ENCODE results near the gene PLAC8L1.

The PLAC8L1 gene

DNA sequence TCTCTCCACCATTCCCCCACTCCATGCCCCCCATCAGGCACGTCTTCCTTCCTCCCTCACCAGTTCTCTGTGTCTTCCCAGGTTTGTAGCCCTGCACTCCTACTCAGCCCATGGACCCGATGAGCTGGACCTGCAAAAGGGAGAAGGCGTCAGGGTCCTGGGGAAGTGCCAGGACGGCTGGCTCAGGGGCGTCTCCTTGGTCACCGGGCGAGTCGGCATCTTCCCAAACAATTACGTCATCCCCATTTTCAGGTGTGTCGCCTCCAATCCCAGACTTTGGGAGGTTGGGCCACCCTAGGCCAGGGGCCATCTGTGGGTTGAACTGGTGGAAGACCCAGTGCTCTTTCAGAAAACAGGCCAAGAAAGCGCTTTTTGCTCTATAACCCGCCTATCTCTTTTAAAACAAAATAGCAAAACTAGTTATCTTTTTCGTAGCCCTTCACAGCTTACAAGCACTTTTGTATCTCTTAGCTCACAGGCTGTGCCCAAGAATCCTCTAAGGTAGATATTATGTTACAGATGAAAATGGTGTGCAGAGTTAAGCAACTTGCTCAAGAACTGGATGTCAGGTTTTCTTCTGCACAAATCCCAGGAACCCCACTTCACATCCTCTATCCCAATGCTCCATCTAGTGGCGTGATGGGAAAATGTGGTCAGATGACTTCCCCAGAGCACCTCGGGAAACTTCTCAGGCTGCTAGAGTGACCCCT is 56.2 kb downstream of the PLAC8L1 start:
- peak in 4 of 10 donors; percentile 44 to 58 (median 50) for DNase-seq
- intact Hi-C loops (cut with DNase I) = loop anchor here (2.0 to 5.0 kb wide), 2 partner anchors 367 to 1846 kb away; no protein-coding TSS in a partner anchor

DNA sequence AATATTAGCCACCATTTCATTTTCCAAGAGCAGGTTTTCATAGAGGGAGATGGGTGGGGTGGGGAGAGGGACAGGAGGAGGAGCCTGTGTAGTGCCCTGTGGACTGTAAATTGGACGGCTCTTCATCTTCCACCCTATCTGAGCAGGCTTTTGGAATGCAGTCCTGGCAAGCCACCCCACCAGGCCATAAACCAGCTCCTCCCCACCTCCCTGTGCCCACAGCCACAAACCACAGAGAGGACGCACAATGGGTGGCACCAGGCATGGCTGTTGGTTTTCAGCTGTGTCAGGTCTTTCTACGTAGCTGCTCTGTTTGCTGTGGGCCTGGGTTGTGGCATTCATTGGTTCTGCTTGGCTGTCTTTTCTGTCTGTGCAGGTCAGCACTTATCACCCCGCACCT is 58.0 kb downstream of the PLAC8L1 start:
- intact Hi-C loops (cut with DNase I) = loop anchor here (5.0 kb wide), 1 partner anchor 365 kb away; no protein-coding TSS in a partner anchor
- DNase-seq = no peak

DNA sequence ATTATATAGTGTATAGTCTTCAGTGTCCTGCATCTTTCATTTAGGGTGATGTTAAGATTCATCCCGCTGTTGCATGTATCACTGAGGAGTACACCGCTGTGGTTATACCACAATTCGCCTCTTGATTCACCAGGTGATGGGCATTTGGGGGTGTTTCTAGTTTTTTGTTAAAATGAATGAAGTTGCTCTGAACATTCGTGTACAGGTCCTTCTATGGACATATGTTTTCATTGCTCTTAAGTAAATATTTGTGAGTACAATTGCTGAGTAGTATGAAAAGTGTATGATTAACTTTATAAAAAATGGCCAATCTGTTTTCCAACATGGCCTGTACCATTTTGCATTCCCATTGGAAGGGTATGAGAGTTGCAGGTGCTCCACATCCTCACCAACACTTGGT is 61.7 kb downstream of the PLAC8L1 start:
- no peak for DNase-seq
- intact Hi-C loops (cut with DNase I) = no loop called here

DNA sequence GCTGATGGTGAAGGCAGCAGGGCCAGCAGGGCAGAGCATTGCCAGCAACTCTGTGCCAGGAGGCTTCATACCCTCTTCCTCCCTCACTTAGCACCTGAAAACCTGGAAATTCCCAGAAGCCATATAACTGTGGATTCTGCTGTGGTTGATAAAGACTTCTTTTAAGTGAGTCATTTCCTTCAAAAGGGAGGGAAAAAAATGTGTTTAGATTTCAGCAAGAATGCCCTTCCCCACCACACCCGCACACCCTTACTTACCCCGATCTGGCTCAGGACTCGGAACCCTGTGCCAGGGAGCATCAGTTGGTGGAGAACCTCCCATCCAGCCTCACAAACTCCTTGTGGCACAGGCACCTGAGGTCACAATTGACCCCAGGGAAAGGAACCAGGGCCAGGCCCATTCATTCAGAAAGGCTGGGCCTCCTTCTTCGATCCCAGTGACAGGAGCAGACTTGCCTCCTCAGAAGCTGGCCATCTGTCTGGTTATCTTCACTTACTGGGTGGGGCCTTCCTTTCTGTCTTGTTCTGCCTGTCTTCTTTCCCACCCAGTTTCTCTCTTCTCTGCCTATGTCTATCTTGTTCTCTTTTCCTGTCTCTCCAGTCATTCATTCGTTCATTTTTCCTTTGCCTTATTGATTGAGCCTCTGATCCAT is 62.6 kb downstream of the PLAC8L1 start:
- intact Hi-C loops (cut with DNase I) = no loop called here
- no peak for DNase-seq

DNA sequence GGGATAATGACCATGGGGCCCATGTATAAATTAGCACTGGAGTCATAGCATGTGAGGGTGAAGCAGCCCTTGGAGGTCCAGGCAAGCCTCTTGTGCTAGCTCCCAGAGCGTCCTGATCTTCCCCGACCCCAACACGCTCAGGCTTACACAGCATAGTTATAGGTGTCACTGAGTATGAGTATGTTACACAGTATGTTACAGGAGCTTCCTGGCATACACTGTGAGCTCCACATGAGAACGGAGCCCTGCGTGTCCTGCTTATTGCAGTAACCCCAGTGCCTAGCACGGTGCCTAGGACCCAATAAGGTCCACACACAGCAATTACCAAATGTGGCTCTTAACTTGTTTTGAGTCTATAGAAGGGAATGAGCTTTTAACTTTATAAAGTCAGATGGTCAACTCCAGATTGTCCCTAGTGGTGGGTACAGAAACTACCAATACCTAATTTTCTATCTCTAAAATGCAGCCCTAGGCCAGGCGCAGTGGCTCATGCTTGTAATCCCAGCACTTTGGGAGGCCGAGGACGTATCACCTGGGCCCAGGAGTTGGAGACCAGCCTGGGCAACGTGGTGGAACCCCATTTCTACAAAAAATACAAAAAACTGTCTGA is 64.1 kb downstream of the PLAC8L1 start:
- intact Hi-C loops (cut with DNase I) = no loop called here
- no peak for DNase-seq

DNA sequence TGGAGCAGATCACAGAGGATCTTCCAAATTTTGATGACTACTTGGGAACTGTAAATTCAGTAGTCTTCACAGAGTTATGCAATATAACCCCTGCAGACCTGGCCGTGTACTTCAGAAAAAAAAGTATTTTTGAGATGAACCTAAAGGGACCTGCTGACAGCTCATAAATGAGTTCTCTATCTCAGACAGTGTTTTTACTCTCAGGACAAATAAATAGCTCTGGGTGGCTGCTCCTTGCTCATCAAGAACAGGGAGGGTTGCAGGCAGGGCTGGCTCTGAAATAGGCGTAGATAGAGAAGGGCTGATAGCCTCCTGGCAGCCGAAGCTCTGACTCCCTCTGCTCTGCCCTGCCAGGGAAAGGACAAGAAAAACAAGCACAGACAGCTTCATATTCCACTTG is 64.8 kb downstream of the PLAC8L1 start:
- no peak for DNase-seq
- intact Hi-C loops (cut with DNase I) = no loop called here

DNA sequence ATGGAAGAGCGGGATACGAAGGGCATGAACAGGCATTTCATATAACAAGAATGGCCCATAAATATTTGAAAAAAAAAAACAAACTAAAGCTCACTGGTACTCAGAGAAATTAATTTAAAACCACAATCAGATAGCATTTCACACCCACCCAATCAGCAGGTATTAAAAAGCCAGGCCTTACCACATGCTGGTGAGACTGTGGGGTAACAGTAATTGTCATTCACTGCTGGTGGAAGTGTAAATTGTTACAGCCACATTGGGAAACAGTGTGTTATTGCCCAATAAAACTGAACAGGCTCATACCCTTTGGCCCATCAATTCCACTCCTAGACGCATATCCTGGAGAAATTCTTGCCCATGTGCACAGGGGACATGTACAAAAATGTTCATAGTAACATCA is 66.0 kb downstream of the PLAC8L1 start:
- intact Hi-C loops (cut with DNase I) = no loop called here
- no peak for DNase-seq

DNA sequence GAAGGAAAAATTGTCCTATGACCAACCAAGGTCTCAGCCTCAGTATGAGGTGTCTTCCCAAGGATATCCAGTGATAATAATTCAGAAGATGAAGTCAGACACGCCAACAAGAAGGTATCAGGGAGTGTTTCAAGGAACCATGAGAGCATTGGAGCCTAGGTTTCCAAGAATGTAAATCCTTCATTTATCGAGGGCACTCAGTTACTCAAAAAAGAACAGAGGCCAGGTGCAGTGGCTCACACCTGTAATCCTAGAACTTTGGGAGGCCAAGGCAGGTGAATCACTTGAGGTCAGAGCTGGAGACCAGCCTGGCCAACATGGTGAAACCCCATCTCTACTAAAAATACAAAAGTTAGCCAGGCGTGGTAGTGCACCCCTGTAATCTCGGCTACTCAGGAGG is 70.8 kb downstream of the PLAC8L1 start:
- DNase-seq = no peak
- intact Hi-C loops (cut with DNase I) = no loop called here

All from posterior cingulate gyrus (tissue), 11 donors.